ENCODE measurements around the gene CACNA2D2. TPM values are rescaled to one million over a fixed set of nuclear protein-coding genes. Genes with fewer than 3 reads are reported as not detected.
A peak's percentile ranks its signal among the peaks of the same experiment; 100 is the strongest.

Gene CACNA2D2
- total RNA-seq, 1 experiment from 2014 or later = 0.59 TPM

DNA sequence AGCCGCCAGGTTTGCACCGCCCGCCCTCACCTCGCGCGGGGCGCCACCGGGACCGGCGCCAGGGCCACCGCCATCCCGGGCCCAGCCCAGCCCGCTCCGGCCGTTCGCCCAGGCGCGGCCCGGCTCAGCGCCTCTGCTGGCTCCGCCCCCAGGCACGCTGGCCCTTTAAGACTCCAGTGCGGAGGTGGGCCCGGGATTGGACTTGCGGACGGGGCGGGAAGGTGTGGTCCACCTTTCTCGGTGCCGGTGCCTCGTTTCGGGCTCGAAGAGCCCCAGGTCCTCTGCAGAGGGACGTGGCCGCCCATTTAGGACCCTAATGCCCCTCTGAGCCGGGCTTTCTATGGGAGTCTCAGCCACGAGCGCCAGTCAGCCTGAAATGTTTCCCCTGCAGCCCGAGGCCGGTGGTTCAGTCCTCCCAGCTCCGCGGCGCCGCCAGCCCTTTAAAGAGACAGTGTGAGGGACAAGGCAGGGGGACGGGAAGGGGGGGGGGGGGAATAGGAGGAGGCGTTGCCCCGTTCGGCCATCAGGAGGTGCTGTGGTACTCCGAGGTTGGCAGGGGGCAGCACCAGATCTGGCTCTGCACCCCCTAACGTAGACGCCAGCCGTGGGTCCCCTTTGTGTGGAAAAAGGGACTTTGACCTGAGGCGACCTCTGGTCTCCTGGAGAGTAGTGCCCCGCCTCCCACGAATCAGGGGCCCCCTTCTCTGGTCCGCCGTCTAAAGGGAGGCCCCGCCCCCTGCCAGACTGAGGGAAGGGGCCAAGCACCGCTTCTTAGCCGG, 181.9 kb downstream of the CACNA2D2 start:
- ATAC-seq (peak; percentile 91), DNase-seq (ENCODE audit: low read depth, low spot score) (no peak)
- no peaks in the 10 kb centered on the region for H3K9me3 ChIP-seq (ENCODE audit: control insufficient read depth, insufficient read depth, low read depth, low read length)
- peak overlapping the region; percentile 82 to 93 for H3K4me3 ChIP-seq (ENCODE audit: low read depth in 2 of 2, low read length in 2 of 2)
- intact Hi-C loops (cut with micrococcal nuclease; ENCODE audit: unreplicated experiment) (no loop called here), in situ Hi-C loops (cut with HindIII; ENCODE audit: low pct_unique_long_range_greater_than_20kb, low sequenced_read_pairs) (no loop called here)
- no peaks in the 10 kb centered on the region for H3K27me3 ChIP-seq (ENCODE audit: control insufficient read depth, insufficient read depth, low read length)
- ChIA-PET POLR2A (no interaction called here), CTCF (interaction anchor here (0.6 kb wide), 4 partner anchors 28 to 1617 kb away, joined by 3 to 9 read pairs (median 3); no protein-coding TSS in a partner anchor)
- no peaks in the 10 kb centered on the region; the same call in 1 of the 2 replicates for H3K36me3 ChIP-seq (ENCODE audit: control insufficient read depth, insufficient read depth, low read length)
- TF ChIP-seq POLR2AphosphoS5 (IDR thresholded peaks at IDR 0.05; ENCODE audit: low read depth, low read length) = peak; percentile 65; the same call in 1 of the 2 replicates
- TF ChIP-seq, protein P1, sequence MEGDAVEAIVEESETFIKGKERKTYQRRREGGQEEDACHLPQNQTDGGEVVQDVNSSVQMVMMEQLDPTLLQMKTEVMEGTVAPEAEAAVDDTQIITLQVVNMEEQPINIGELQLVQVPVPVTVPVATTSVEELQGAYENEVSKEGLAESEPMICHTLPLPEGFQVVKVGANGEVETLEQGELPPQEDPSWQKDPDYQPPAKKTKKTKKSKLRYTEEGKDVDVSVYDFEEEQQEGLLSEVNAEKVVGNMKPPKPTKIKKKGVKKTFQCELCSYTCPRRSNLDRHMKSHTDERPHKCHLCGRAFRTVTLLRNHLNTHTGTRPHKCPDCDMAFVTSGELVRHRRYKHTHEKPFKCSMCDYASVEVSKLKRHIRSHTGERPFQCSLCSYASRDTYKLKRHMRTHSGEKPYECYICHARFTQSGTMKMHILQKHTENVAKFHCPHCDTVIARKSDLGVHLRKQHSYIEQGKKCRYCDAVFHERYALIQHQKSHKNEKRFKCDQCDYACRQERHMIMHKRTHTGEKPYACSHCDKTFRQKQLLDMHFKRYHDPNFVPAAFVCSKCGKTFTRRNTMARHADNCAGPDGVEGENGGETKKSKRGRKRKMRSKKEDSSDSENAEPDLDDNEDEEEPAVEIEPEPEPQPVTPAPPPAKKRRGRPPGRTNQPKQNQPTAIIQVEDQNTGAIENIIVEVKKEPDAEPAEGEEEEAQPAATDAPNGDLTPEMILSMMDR (IDR thresholded peaks at IDR 0.05) = peak; percentile 78
- no peak for TF ChIP-seq TCF7L2 (IDR thresholded peaks at IDR 0.05; ENCODE audit: low read depth, low read length)
- H3K27ac ChIP-seq (ENCODE audit: low read length) = peak overlapping the region; percentile 92
- no TSS peak for BruUV-seq (replicated peaks)
- H3K4me1 ChIP-seq (ENCODE audit: control insufficient read depth, insufficient read depth, low read length) = peaks cover 23% of the 10 kb centered on the region

DNA sequence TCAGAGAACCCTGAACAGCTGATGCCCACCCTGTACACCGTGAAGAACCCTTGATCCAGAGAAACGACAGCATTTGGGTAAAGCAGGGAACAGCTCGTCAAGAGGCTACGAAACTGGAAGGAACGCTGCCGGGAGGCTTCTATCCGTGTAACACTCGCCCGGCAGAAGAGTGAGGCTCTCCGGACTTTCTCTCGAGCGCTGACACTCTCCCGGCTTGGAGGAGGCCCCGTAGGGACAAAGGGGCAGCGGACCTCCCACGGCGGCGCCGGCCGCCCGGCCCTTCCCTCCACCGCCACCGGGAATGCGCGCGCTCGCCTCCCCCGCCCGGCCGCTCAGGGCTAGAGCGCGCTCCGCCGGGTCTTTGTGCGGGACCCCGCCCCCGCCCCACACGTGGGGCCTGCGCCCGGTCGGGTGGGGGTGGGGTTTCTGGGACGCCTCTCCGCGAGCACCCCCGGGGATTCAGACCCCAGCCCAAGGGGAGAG, 182.5 kb downstream of the CACNA2D2 start:
- DNase-seq (ENCODE audit: low read depth, low spot score) (no peak), ATAC-seq (peak; percentile 66)
- intact Hi-C loops (cut with micrococcal nuclease; ENCODE audit: unreplicated experiment) = no loop called here
- H3K36me3 ChIP-seq (ENCODE audit: control insufficient read depth, insufficient read depth, low read length) = no peaks in the 10 kb centered on the region; the same call in 1 of the 2 replicates
- H3K27ac ChIP-seq (ENCODE audit: low read length) = peak overlapping the region; percentile 92
- BruUV-seq (replicated peaks) = no TSS peak
- peak overlapping the region; percentile 82 to 93 for H3K4me3 ChIP-seq (ENCODE audit: low read depth in 2 of 2, low read length in 2 of 2)
- POLR2A ChIA-PET = no interaction called here
- TF ChIP-seq, protein P1 (IDR thresholded peaks at IDR 0.05) = no peak
- no peak for TF ChIP-seq TCF7L2 (IDR thresholded peaks at IDR 0.05; ENCODE audit: low read depth, low read length)
- no peak for TF ChIP-seq REST (IDR thresholded peaks at IDR 0.05; ENCODE audit: insufficient read depth in 1 of 2, low read depth in 2 of 2, low read length in 1 of 2)
- no peak for TF ChIP-seq SIN3A (IDR thresholded peaks at IDR 0.05; ENCODE audit: borderline replicate concordance, insufficient read depth, low read depth, low read length)
- no peak for TF ChIP-seq POLR2AphosphoS5 (IDR thresholded peaks at IDR 0.05; ENCODE audit: low read depth, low read length)
- in situ Hi-C loops (cut with HindIII; ENCODE audit: low pct_unique_long_range_greater_than_20kb, low sequenced_read_pairs) = no loop called here
- peaks cover 23% of the 10 kb centered on the region for H3K4me1 ChIP-seq (ENCODE audit: control insufficient read depth, insufficient read depth, low read length)
- CTCF ChIA-PET = interaction anchor here (0.6 kb wide), 4 partner anchors 27 to 1617 kb away, joined by 3 to 9 read pairs (median 3); no protein-coding TSS in a partner anchor
- no peaks in the 10 kb centered on the region for H3K9me3 ChIP-seq (ENCODE audit: control insufficient read depth, insufficient read depth, low read depth, low read length)
- H3K27me3 ChIP-seq (ENCODE audit: control insufficient read depth, insufficient read depth, low read length) = no peaks in the 10 kb centered on the region
